ENCODE data around the gene MEI4. TPM values are rescaled to one million over a fixed set of nuclear protein-coding genes. Genes with fewer than 3 reads are reported as not detected.

MEI4 gene
- total RNA-seq, 4 donors from 2014 or later = 0.41 TPM; not detected in 3

DNA sequence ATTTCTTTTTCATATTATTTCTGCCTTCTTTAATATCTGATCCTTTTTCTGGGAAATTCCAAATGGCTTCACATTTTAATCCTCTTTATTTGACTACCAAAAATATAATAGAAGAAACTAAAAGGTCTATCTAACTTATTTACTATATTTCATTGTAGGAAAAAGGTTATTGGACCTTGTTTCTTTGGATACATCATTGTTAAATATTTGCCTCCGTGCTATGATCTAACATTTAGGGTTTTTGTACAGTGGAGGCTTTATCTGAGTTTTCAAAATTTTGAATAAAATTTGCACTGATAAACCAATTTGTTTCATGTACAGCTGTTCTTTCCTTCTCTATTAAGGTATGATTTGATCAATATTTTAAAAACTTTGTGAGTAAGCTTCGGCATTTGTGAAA, 109.5 kb downstream of the MEI4 start:
- H3K27me3 ChIP-seq = no peaks in the 10 kb centered on the region
- intact Hi-C loops (cut with DNase I; ENCODE audit: low total_unique reads) = no loop called here
- H3K9me3 ChIP-seq = no peaks in the 10 kb centered on the region
- H3K4me3 ChIP-seq = no peak overlapping the region
- no peak overlapping the region for H3K27ac ChIP-seq
- no peak for TF ChIP-seq POLR2A (IDR thresholded peaks at IDR 0.05)
- TF ChIP-seq CTCF (IDR thresholded peaks at IDR 0.05) = no peak
- H3K36me3 ChIP-seq = no peaks in the 10 kb centered on the region
- no peak for DNase-seq
- no peaks in the 10 kb centered on the region for H3K4me1 ChIP-seq

- no peak for DNase-seq
- TF ChIP-seq CTCF (IDR thresholded peaks at IDR 0.05) (no peak), POLR2A (IDR thresholded peaks at IDR 0.05) (no peak)
- Histone ChIP-seq H3K4me1 (no peaks in the 10 kb centered on the region), H3K9me3 (no peaks in the 10 kb centered on the region), H3K27me3 (no peaks in the 10 kb centered on the region), H3K36me3 (no peaks in the 10 kb centered on the region), H3K4me3 (no peak overlapping the region), H3K27ac (no peak overlapping the region)
- intact Hi-C loops (cut with DNase I; ENCODE audit: low total_unique reads) = no loop called here
Measured at GRCh38 chr6:77763124-77763523, 110.3 kb downstream of the MEI4 start.

DNA sequence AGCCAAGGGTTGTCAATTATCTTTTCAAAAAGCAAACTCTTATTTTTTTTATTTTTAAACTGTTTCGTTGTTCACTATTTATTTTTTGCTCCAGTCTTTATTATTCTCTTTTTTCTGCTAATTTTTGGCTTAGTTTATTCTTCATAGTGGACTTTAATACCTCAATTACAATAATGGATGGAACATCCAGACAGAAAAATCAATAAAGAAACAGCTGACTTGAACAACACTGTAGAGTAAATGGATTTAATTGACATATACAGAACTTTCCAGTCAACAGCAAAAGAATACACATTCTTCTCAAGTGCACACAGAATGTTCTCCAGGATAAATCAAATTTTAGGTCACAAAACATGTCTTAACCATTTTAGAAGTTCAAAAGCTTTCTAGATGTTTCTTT, 111.5 kb downstream of the MEI4 start:
- no peaks in the 10 kb centered on the region for H3K4me1 ChIP-seq
- no peaks in the 10 kb centered on the region for H3K36me3 ChIP-seq
- TF ChIP-seq POLR2A (IDR thresholded peaks at IDR 0.05) (no peak), CTCF (IDR thresholded peaks at IDR 0.05) (no peak)
- no peaks in the 10 kb centered on the region for H3K9me3 ChIP-seq
- no peak overlapping the region for H3K4me3 ChIP-seq
- H3K27ac ChIP-seq = no peak overlapping the region
- intact Hi-C loops (cut with DNase I; ENCODE audit: low total_unique reads) = no loop called here
- no peak for DNase-seq
- H3K27me3 ChIP-seq = no peaks in the 10 kb centered on the region

DNA sequence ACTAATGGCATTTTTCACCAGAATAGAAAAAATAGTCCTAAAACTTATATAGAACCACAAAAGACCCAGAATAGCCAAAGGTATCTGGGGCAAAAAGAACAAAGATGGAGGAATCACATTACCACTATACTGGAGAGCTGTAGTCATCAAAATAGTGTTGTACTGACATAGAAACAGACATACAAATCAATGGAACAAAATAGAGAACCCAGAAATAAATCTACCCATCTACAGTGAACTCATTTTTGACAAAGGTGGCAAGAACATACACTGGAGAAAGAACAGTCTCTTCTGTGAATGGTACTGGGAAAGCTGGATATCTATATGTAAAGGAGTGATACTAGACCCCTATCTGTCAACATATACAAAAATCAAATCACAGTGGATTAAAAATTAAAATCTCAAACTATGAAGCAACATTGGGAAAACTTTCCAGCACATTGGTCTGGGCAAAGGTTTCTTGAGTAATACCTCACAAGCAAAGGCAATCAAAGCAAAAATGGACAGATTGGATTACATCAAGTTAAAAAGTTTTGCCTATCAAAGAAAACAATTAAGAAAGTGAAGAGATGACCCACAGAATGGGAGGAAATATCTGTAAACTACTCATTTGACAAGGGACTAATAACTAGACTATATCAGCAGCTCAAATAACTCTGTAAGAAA, 120.5 kb downstream of the MEI4 start:
- intact Hi-C loops (cut with DNase I; ENCODE audit: low total_unique reads) = no loop called here
- Histone ChIP-seq H3K9me3 (no peaks in the 10 kb centered on the region), H3K27me3 (no peaks in the 10 kb centered on the region), H3K36me3 (no peaks in the 10 kb centered on the region), H3K4me1 (no peaks in the 10 kb centered on the region), H3K27ac (no peak overlapping the region), H3K4me3 (no peak overlapping the region)
- TF ChIP-seq POLR2A (IDR thresholded peaks at IDR 0.05) (no peak), CTCF (IDR thresholded peaks at IDR 0.05) (no peak)
- DNase-seq = no peak

- Histone ChIP-seq H3K4me3 (no peak overlapping the region), H3K4me1 (no peaks in the 10 kb centered on the region), H3K27me3 (no peaks in the 10 kb centered on the region), H3K9me3 (no peaks in the 10 kb centered on the region), H3K27ac (no peak overlapping the region), H3K36me3 (no peaks in the 10 kb centered on the region)
- DNase-seq = no peak
- intact Hi-C loops (cut with DNase I; ENCODE audit: low total_unique reads) = no loop called here
- TF ChIP-seq POLR2A (IDR thresholded peaks at IDR 0.05) = no peak
- TF ChIP-seq CTCF (IDR thresholded peaks at IDR 0.05) = no peak
Measured at GRCh38 chr6:77774457-77774856, 121.6 kb downstream of the MEI4 start.
